HG03571 (cell line): ENCODE measurements around the gene CCT8.
"Not testable (repeated sequence)": the region's sequence is repeated elsewhere in the genome, so short reads cannot be mapped to it uniquely, and the experiment has no call there.

Experiments
- ATAC-seq: cut with Tn5 transposase; IDR thresholded peaks from one replicate; pipeline ENCODE4 v1.9.1; 2021; ENCODE audit not compliant: unreplicated experiment

The CCT8 gene

DNA sequence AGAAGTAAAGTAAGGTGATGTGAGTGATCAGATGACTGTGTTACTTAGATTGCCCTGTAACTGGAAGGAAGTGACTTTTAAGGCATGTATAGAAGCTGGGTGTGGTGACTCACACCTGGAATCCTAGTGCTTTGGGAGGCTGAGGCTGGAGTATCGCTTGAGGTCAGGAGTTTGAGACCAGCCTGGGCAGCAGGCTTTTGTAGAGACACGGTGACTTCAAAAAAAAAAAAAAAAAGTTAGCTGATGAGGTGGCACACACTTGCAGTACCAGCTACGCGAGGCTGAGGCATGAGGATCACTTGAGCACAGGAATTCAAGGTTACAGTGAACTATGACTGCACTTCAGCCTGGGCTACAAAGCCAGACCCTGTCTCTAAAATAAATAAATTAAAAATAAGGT is 51.3 kb downstream of the CCT8 start:
- no peak for ATAC-seq

GRCh38 chr21:29018540-29018939 is 54.9 kb downstream of the CCT8 start:
- ATAC-seq = peak; percentile 8

DNA sequence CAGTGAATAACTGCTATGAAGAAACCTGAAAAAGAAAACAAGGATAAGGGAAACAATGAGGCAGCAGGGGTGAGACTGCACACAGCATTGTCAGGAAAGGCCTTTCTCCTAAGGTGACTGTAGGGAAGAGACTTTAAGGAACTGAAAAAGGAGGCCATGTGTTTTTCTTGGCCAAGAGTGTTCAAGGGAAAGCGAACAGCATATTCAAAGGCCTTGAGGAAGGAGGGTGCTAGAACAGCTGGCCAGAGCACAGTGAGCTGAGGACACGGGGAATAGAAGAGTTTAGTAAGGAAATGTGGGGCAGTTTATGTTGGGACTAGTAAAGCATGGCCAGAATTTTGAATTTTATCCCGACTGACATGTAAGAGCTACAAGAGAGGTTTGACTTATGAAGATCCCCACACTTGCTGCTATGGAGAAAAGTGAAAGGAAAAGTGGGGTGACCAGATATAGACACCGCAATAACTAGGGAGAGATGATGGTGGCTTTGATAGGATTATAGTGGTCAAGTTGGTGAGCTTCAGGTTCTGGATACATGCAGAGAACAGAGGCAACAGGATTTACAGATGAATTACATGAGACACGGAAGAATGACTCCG is 55.7 kb downstream of the CCT8 start:
- ATAC-seq = no peak

- not testable (repeated sequence) for ATAC-seq
Measured at GRCh38 chr21:29011236-29011635, 62.2 kb downstream of the CCT8 start.

GRCh38 chr21:29008367-29008766 is 65.1 kb downstream of the CCT8 start:
- no peak for ATAC-seq

DNA sequence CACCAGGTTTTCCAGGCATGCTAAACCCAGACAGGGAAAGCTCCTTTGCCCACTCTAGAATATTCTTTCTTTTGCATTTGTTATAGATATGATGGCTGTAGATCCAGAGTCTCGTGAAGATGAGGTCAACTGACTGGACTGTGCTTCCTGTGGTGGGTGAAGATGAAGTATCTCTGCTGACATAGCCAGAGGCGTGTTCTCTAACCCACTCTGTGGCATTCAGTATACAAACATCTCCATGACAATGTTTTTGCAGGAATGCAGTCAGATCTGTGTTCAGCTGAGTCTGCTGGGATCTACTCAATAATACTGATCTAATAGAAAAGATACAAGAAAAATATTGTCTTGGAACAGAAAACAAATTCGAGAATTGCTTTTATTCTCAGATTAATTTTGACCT is 65.6 kb downstream of the CCT8 start:
- no peak for ATAC-seq

DNA sequence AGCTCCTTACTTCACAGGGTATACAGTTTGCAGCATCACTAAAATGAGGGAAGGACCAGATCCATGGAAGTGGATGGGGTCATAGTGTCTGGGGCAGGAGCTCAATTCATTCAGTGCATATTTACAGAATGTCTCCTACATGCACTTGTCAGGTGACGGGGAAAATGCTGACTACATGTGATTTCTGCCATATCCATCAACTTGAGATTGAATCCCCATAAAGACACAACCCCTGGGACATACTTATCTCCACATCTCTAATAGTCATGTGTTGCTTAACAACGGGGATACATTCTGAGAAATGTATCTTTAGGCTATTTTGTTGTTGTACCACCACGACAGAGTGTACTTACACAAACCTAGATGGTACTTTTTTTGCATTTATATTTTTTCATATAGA is 66.3 kb downstream of the CCT8 start:
- no peak for ATAC-seq
